HCT116 (cell line): Measurements from ENCODE around the gene ARID3A.

ENCODE experiments used
- POLR2AphosphoS5 ChIP-seq: IDR thresholded peaks from 2 replicates; pipeline ENCODE4 v1.6.1; 2011; ENCODE audit warnings: mild to moderate bottlenecking, low read depth, low read length, moderate library complexity
- SIN3A ChIP-seq: IDR thresholded peaks from 2 replicates; pipeline ENCODE4 v1.6.1; 2012; ENCODE audit warnings: low read depth
- SP1 ChIP-seq: IDR thresholded peaks from 2 replicates; pipeline ENCODE4 v1.6.1; 2012; ENCODE audit warnings: low read depth
- TF ChIP-seq, protein P1 (sequence below): IDR thresholded peaks from 2 replicates; pipeline ENCODE4 v1.6.1; 2012; ENCODE audit warnings: low read depth

DNA sequence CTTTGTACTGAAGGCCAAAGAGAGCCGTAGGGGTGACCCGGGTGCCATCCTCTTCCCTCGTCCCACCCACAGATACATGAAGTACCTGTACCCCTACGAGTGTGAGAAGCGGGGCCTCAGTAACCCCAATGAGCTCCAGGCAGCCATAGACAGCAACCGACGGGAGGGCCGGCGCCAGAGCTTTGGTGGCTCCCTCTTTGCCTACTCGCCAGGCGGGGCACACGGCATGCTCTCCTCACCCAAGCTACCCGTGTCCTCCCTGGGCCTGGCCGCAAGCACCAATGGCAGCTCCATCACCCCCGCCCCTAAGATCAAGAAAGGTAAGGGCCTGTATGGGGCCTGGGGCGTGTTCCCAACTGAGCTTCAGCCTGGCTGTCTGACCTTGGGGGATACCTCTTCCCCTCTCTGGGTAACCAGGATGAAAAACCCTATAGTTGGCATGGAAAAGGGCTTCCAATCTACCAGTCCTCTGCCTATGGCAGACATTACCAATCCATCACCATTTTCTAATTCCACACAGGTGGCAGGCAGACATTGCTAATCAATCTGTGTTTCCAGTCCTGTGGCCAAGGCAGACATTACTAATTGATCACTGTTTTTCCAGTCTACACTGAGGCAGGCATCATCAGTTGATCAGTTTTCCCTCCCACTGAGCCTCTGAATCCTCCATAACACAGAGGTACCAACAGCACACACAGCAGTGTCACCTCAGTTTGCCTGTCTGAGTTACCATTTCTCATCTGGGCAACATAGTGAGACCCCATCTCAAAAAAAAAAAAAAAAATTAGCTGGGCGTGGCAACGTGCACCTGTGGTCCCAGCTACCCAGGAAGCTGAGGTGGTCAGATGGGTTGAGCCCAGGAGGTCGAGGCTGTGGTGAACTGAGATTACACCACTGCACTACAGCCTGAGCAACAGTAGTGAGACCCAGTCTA lies 39.2 kb downstream of the ARID3A start:
- no peak; the same call in 1 of the 2 replicates for TF ChIP-seq SP1
- TF ChIP-seq POLR2AphosphoS5, result no peak
- TF ChIP-seq SIN3A, result no peak
- TF ChIP-seq, protein P1, sequence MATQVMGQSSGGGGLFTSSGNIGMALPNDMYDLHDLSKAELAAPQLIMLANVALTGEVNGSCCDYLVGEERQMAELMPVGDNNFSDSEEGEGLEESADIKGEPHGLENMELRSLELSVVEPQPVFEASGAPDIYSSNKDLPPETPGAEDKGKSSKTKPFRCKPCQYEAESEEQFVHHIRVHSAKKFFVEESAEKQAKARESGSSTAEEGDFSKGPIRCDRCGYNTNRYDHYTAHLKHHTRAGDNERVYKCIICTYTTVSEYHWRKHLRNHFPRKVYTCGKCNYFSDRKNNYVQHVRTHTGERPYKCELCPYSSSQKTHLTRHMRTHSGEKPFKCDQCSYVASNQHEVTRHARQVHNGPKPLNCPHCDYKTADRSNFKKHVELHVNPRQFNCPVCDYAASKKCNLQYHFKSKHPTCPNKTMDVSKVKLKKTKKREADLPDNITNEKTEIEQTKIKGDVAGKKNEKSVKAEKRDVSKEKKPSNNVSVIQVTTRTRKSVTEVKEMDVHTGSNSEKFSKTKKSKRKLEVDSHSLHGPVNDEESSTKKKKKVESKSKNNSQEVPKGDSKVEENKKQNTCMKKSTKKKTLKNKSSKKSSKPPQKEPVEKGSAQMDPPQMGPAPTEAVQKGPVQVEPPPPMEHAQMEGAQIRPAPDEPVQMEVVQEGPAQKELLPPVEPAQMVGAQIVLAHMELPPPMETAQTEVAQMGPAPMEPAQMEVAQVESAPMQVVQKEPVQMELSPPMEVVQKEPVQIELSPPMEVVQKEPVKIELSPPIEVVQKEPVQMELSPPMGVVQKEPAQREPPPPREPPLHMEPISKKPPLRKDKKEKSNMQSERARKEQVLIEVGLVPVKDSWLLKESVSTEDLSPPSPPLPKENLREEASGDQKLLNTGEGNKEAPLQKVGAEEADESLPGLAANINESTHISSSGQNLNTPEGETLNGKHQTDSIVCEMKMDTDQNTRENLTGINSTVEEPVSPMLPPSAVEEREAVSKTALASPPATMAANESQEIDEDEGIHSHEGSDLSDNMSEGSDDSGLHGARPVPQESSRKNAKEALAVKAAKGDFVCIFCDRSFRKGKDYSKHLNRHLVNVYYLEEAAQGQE, result no peak
